ENCODE results near the gene DLX6. TPM values are rescaled to one million over a fixed set of nuclear protein-coding genes. Genes with fewer than 3 reads are reported as not detected.
A peak's percentile ranks its signal among the peaks of the same experiment; 100 is the strongest.

Gene DLX6
- total and polyA plus RNA-seq, 2 of the 8 experiments (the other 6 are each of a cell fraction or from before 2014, with no cell fraction given) = not detected

- peak; percentile 73; the same call in 1 of the 2 replicates for TF ChIP-seq CBX8 (IDR thresholded peaks at IDR 0.05; ENCODE audit: borderline replicate concordance, low read depth, low read length)
- no peak for TF ChIP-seq GTF2F1 (IDR thresholded peaks at IDR 0.05; ENCODE audit: borderline replicate concordance, low read depth, low read length)
- TF ChIP-seq, protein P1, sequence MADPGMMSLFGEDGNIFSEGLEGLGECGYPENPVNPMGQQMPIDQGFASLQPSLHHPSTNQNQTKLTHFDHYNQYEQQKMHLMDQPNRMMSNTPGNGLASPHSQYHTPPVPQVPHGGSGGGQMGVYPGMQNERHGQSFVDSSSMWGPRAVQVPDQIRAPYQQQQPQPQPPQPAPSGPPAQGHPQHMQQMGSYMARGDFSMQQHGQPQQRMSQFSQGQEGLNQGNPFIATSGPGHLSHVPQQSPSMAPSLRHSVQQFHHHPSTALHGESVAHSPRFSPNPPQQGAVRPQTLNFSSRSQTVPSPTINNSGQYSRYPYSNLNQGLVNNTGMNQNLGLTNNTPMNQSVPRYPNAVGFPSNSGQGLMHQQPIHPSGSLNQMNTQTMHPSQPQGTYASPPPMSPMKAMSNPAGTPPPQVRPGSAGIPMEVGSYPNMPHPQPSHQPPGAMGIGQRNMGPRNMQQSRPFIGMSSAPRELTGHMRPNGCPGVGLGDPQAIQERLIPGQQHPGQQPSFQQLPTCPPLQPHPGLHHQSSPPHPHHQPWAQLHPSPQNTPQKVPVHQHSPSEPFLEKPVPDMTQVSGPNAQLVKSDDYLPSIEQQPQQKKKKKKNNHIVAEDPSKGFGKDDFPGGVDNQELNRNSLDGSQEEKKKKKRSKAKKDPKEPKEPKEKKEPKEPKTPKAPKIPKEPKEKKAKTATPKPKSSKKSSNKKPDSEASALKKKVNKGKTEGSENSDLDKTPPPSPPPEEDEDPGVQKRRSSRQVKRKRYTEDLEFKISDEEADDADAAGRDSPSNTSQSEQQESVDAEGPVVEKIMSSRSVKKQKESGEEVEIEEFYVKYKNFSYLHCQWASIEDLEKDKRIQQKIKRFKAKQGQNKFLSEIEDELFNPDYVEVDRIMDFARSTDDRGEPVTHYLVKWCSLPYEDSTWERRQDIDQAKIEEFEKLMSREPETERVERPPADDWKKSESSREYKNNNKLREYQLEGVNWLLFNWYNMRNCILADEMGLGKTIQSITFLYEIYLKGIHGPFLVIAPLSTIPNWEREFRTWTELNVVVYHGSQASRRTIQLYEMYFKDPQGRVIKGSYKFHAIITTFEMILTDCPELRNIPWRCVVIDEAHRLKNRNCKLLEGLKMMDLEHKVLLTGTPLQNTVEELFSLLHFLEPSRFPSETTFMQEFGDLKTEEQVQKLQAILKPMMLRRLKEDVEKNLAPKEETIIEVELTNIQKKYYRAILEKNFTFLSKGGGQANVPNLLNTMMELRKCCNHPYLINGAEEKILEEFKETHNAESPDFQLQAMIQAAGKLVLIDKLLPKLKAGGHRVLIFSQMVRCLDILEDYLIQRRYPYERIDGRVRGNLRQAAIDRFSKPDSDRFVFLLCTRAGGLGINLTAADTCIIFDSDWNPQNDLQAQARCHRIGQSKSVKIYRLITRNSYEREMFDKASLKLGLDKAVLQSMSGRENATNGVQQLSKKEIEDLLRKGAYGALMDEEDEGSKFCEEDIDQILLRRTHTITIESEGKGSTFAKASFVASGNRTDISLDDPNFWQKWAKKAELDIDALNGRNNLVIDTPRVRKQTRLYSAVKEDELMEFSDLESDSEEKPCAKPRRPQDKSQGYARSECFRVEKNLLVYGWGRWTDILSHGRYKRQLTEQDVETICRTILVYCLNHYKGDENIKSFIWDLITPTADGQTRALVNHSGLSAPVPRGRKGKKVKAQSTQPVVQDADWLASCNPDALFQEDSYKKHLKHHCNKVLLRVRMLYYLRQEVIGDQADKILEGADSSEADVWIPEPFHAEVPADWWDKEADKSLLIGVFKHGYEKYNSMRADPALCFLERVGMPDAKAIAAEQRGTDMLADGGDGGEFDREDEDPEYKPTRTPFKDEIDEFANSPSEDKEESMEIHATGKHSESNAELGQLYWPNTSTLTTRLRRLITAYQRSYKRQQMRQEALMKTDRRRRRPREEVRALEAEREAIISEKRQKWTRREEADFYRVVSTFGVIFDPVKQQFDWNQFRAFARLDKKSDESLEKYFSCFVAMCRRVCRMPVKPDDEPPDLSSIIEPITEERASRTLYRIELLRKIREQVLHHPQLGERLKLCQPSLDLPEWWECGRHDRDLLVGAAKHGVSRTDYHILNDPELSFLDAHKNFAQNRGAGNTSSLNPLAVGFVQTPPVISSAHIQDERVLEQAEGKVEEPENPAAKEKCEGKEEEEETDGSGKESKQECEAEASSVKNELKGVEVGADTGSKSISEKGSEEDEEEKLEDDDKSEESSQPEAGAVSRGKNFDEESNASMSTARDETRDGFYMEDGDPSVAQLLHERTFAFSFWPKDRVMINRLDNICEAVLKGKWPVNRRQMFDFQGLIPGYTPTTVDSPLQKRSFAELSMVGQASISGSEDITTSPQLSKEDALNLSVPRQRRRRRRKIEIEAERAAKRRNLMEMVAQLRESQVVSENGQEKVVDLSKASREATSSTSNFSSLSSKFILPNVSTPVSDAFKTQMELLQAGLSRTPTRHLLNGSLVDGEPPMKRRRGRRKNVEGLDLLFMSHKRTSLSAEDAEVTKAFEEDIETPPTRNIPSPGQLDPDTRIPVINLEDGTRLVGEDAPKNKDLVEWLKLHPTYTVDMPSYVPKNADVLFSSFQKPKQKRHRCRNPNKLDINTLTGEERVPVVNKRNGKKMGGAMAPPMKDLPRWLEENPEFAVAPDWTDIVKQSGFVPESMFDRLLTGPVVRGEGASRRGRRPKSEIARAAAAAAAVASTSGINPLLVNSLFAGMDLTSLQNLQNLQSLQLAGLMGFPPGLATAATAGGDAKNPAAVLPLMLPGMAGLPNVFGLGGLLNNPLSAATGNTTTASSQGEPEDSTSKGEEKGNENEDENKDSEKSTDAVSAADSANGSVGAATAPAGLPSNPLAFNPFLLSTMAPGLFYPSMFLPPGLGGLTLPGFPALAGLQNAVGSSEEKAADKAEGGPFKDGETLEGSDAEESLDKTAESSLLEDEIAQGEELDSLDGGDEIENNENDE (IDR thresholded peaks at IDR 0.05; ENCODE audit: insufficient replicate concordance, low read length) = no peak
- no peak for TF ChIP-seq CHD2 (IDR thresholded peaks at IDR 0.05; ENCODE audit: low read length)
Observed at GRCh38 chr7:96989859-96990317, 15.5 kb upstream of the DLX6 start (continued).
